Type B pancreatic cell (in vitro differentiated cells): ENCODE measurements around the gene ALAD. TPM values are rescaled to one million over a fixed set of nuclear protein-coding genes. Genes with fewer than 3 reads are reported as not detected.

Experiments used
- DNase-seq: peaks from one replicate; pipeline ENCODE4 v3.0.0; 2021; ENCODE audit warnings: mixed read lengths; ENCODE audit not compliant: unreplicated experiment; ENCODE audit errors: extremely low spot score
- H3K27ac Mint-ChIP-seq: 2 replicates; pipeline ENCODE4 v1.8.0; 2021; ENCODE audit warnings: mild to moderate bottlenecking, mixed read lengths
- H3K27me3 Mint-ChIP-seq: 2 replicates; pipeline ENCODE4 v1.8.0; 2021; ENCODE audit warnings: mixed read lengths
- H3K36me3 Mint-ChIP-seq: 2 replicates; pipeline ENCODE4 v1.8.0; 2021; ENCODE audit warnings: mixed read lengths
- H3K4me1 Mint-ChIP-seq: one replicate; pipeline ENCODE4 v1.8.0; 2021; ENCODE audit warnings: mixed read lengths; ENCODE audit not compliant: unreplicated experiment
- H3K4me3 Mint-ChIP-seq: 2 replicates; pipeline ENCODE4 v1.8.0; 2021; ENCODE audit warnings: mild to moderate bottlenecking, mixed read lengths
- H3K9me3 Mint-ChIP-seq: 2 replicates; pipeline ENCODE4 v1.8.0; 2021; ENCODE audit warnings: mixed read lengths
- total RNA-seq: library from RNA; stranded (reverse); gene quantifications from 2 replicates; pipeline ENCODE4 v1.2.1, GENCODE V29; 2021; ENCODE audit warnings: low replicate concordance
- TF ChIP-seq, protein P1 (sequence below): fragments of 200-600 bp; sonication (generic); conservative IDR thresholded peaks from 2 replicates; pipeline ENCODE4 v1.5.0; 2021; ENCODE audit warnings: antibody characterized with exemption, mild to moderate bottlenecking

The ALAD gene
- total RNA-seq, 1 donor from 2014 or later, result 41.4 TPM

DNA sequence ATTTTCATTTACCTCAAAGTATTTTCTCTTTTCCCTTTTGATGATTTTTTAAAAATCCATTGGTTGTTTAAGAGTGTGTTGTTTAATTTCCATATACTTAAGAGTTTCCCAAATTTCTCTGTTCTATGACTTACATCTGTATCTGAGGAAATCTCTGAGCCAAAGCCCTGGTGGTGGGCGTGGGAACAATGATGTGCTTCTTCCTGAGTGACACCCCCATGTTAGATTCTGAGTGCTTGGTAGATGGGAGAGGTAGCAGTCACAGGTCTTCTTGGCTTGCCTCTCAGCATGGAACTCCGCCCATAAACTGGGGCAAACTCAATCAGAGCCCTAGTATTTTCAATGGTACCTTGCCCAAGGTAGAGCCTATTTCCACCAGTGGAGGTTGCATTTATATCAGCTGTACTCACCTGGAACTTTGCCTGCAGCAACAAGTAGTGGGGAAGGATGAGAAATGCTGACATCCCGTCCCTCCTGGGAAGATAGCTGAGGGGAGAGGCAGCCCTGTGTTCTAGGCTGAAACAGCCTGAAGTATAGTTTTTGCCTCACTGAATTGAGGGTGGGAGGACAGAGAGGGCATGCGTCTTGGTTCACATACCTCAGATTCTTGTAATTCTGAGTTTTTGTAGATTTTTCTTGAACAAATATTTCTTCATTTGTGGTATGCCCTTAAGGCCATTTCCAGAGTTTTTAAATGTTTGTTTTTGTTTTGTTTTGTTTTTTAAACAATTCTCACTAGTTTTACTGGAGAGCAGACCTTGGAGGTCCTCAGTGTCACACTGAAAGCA lies 35.8 kb upstream of the ALAD start:
- no peaks in the 10 kb centered on the region for H3K9me3 Mint-ChIP-seq
- no peaks in the 10 kb centered on the region for H3K36me3 Mint-ChIP-seq
- H3K27ac Mint-ChIP-seq, result no peak overlapping the region
- no peak overlapping the region for H3K4me3 Mint-ChIP-seq
- no peak for DNase-seq
- no peaks in the 10 kb centered on the region for H3K27me3 Mint-ChIP-seq
- TF ChIP-seq, protein P1, sequence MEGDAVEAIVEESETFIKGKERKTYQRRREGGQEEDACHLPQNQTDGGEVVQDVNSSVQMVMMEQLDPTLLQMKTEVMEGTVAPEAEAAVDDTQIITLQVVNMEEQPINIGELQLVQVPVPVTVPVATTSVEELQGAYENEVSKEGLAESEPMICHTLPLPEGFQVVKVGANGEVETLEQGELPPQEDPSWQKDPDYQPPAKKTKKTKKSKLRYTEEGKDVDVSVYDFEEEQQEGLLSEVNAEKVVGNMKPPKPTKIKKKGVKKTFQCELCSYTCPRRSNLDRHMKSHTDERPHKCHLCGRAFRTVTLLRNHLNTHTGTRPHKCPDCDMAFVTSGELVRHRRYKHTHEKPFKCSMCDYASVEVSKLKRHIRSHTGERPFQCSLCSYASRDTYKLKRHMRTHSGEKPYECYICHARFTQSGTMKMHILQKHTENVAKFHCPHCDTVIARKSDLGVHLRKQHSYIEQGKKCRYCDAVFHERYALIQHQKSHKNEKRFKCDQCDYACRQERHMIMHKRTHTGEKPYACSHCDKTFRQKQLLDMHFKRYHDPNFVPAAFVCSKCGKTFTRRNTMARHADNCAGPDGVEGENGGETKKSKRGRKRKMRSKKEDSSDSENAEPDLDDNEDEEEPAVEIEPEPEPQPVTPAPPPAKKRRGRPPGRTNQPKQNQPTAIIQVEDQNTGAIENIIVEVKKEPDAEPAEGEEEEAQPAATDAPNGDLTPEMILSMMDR, result no peak
- H3K4me1 Mint-ChIP-seq, result no peaks in the 10 kb centered on the region

DNA sequence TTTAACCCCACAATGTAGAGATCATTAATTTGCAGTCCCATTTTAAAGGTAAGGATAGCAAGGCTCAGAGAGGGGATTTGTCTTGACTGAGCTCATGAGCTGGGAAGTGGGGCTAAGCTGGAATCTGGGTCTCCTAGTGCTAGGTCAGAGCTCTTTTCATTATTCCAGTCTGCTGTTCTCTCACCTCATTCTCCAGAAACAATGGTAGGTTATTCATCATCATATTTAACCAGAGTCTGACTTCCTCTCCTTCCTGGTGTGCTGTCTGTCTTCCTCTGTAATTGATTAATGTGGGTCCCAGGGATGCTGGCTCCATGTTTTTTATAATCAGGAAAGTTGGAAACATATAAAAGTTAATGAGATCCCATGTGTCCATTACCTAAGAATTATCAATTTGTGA lies 30.1 kb upstream of the ALAD start:
- H3K36me3 Mint-ChIP-seq, result no peaks in the 10 kb centered on the region
- H3K9me3 Mint-ChIP-seq, result no peaks in the 10 kb centered on the region
- TF ChIP-seq, protein P1, result no peak
- no peaks in the 10 kb centered on the region for H3K27me3 Mint-ChIP-seq
- H3K4me3 Mint-ChIP-seq, result no peak overlapping the region
- H3K4me1 Mint-ChIP-seq, result no peaks in the 10 kb centered on the region
- no peak for DNase-seq
- H3K27ac Mint-ChIP-seq, result no peak overlapping the region

DNA sequence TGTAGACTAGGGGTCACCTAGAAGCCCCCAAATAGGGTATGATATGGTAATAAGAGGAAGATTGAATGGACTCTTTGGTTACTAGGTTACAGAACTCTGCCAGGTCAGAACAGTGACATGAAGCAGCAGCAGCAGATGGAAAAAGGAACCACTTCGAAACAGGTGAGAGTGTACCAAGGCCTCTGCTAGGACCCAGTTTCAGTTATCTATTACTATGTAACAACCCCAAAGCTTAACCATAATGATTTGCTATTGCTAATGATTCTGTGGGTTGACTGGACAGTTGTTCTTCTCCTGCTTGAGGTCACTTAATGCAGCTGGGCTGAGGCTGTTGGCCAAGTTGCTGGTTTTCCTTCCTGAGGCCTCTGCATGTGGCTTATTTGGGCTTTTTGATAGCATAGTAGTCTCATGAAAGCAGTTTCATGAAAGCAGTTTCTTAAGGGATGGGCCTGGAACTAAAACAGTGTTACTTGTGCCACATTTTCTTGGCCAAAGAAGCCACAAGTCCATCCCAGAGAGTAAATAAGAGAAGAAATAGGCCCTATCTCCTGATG lies 27.1 kb upstream of the ALAD start:
- peaks cover 8% of the 10 kb centered on the region for H3K27me3 Mint-ChIP-seq
- DNase-seq, result no peak

DNA sequence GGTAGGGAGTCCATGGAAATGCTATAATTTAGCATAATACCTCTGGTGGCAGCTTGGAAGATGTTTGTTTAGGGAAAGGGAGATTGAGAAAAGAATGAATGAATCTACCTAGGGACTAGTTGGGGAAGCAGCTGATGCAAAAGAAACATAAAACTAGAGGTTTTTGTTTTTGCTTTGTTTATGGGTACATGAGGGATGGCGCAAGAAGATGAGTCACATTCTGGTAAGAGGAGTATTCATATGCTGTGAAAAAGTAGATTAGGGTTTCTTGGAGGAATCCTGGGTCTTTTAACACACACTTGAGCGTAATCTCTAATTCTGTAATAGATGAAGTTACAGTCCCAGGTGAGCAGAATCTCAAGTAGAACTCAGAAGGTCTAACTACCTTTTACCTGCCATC lies 26.5 kb upstream of the ALAD start:
- DNase-seq, result no peak
- Mint-ChIP-seq H3K27ac (no peak overlapping the region), H3K4me1 (no peaks in the 10 kb centered on the region), H3K9me3 (no peaks in the 10 kb centered on the region), H3K36me3 (no peaks in the 10 kb centered on the region), H3K4me3 (no peak overlapping the region), H3K27me3 (peaks cover 10% of the 10 kb centered on the region)
- TF ChIP-seq, protein P1, result no peak

More for the DNA sequence above, 27.1 kb upstream of the ALAD start:
- TF ChIP-seq, protein P1, result no peak
- Mint-ChIP-seq H3K27ac (no peak overlapping the region), H3K4me1 (no peaks in the 10 kb centered on the region), H3K9me3 (no peaks in the 10 kb centered on the region), H3K4me3 (no peak overlapping the region), H3K36me3 (no peaks in the 10 kb centered on the region)

DNA sequence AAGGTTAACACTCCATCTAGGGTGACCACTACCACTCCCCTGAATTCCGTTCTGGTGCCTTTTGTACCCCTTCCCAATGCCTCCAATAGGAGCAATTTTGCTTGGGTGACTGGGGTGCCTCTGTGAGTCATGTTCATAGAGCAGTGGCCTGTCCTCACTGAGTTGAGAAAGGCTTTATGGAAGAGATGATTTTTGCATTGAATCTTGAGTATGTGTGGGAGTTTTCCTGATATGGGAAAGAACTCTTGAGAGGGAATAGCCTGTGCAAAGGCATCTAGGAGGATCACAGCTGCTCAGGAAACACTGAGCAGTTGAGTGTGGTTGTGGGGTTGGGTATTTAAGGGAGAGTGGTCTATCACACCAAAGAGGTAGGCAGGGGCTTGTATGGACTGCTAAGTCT lies 25.6 kb upstream of the ALAD start:
- Mint-ChIP-seq H3K36me3 (no peaks in the 10 kb centered on the region), H3K4me3 (no peak overlapping the region), H3K9me3 (no peaks in the 10 kb centered on the region), H3K27me3 (peaks cover 10% of the 10 kb centered on the region), H3K4me1 (no peaks in the 10 kb centered on the region), H3K27ac (no peak overlapping the region)
- DNase-seq, result no peak
- TF ChIP-seq, protein P1, result no peak
